ENCODE data around the gene TBC1D22A.

The TBC1D22A gene

GRCh38 chr22:46796566-46797195 is 34.2 kb downstream of the TBC1D22A start:
- no peak for DNase-seq

- peak; percentile 47 for DNase-seq
Measured at GRCh38 chr22:46797355-46797754, 34.9 kb downstream of the TBC1D22A start.

GRCh38 chr22:46798041-46798365 is 35.6 kb downstream of the TBC1D22A start:
- no peak for DNase-seq

GRCh38 chr22:46798366-46799350 is 36.2 kb downstream of the TBC1D22A start:
- DNase-seq = peak; percentile 58

- no peak for DNase-seq
Measured at GRCh38 chr22:46799626-46800025, 37.2 kb downstream of the TBC1D22A start.

- no peak for DNase-seq
Measured at GRCh38 chr22:46800102-46800857, 37.8 kb downstream of the TBC1D22A start.

- no peak for DNase-seq
Measured at GRCh38 chr22:46801331-46801811, 38.9 kb downstream of the TBC1D22A start.

GRCh38 chr22:46801826-46802607 is 39.6 kb downstream of the TBC1D22A start:
- DNase-seq = no peak

GRCh38 chr22:46802608-46803027 is 40.2 kb downstream of the TBC1D22A start:
- DNase-seq = no peak

GRCh38 chr22:46803031-46803880 is 40.8 kb downstream of the TBC1D22A start:
- DNase-seq = no peak

GRCh38 chr22:46803936-46804335 is 41.5 kb downstream of the TBC1D22A start:
- DNase-seq = no peak

GRCh38 chr22:46806794-46807193 is 44.3 kb downstream of the TBC1D22A start:
- no peak for DNase-seq

GRCh38 chr22:46807458-46807857 is 45.0 kb downstream of the TBC1D22A start:
- no peak for DNase-seq

- no peak for DNase-seq
Measured at GRCh38 chr22:46809153-46809885, 46.9 kb downstream of the TBC1D22A start.

- DNase-seq = no peak
Measured at GRCh38 chr22:46810856-46811786, 48.7 kb downstream of the TBC1D22A start.

- no peak for DNase-seq
Measured at GRCh38 chr22:46812034-46812605, 49.7 kb downstream of the TBC1D22A start.

- no peak for DNase-seq
Measured at GRCh38 chr22:46812788-46813187, 50.3 kb downstream of the TBC1D22A start.

- DNase-seq = no peak
Measured at GRCh38 chr22:46813816-46814597, 51.6 kb downstream of the TBC1D22A start.
